RPMI7951 (cell line): ENCODE data around the gene CCDC102A. TPM values are rescaled to one million over a fixed set of nuclear protein-coding genes. Genes with fewer than 3 reads are reported as not detected.
"Not testable (repeated sequence)": the region's sequence is repeated elsewhere in the genome, so short reads cannot be mapped to it uniquely, and the experiment has no call there.

ENCODE experiments used
- DNase-seq: peaks from one replicate; pipeline ENCODE4 v3.0.0-alpha.2; 2012; ENCODE audit warnings: low read depth
- total RNA-seq: library from RNA; depleted of rRNA; stranded (reverse); fragments of >200 nt; shearing (Covaris generic); gene quantifications from 2 replicates; pipeline ENCODE4 v1.2.3, GENCODE V29; 2014

CCDC102A gene
- total RNA-seq, 1 experiment from 2014 or later, result 13.3 TPM

GRCh38 chr16:57502048-57502775 lies 34.2 kb downstream of the CCDC102A start:
- no peak for DNase-seq

GRCh38 chr16:57501492-57501891 lies 34.9 kb downstream of the CCDC102A start:
- DNase-seq, result no peak

- DNase-seq, result no peak
Measured at GRCh38 chr16:57500578-57501111, 35.7 kb downstream of the CCDC102A start.

- not testable (repeated sequence) for DNase-seq
Measured at GRCh38 chr16:57499941-57500340, 36.4 kb downstream of the CCDC102A start.

GRCh38 chr16:57498031-57498430 lies 38.3 kb downstream of the CCDC102A start:
- no peak for DNase-seq

- no peak for DNase-seq
Measured at GRCh38 chr16:57497121-57497520, 39.2 kb downstream of the CCDC102A start.

GRCh38 chr16:57493767-57494166 lies 42.6 kb downstream of the CCDC102A start:
- no peak for DNase-seq

GRCh38 chr16:57489229-57489628 lies 47.1 kb downstream of the CCDC102A start:
- no peak for DNase-seq

- no peak for DNase-seq
Measured at GRCh38 chr16:57486858-57487834, 49.2 kb downstream of the CCDC102A start.

GRCh38 chr16:57485916-57486857 lies 50.2 kb downstream of the CCDC102A start, which contains the start of gene DOK4:
Gene DOK4 (minus strand): TSS chr16:57486493. CDS start chr16:57479507, 6,986 bp downstream.
- peak; percentile 75 for DNase-seq

GRCh38 chr16:57485091-57485915 lies 51.1 kb downstream of the CCDC102A start:
- DNase-seq, result no peak

- DNase-seq, result no peak
Measured at GRCh38 chr16:57484515-57485005, 51.8 kb downstream of the CCDC102A start.

- DNase-seq, result no peak
Measured at GRCh38 chr16:57483725-57484514, 52.5 kb downstream of the CCDC102A start.

- DNase-seq, result no peak
Measured at GRCh38 chr16:57482845-57483545, 53.4 kb downstream of the CCDC102A start.

- no peak for DNase-seq
Measured at GRCh38 chr16:57481421-57481820, 55.0 kb downstream of the CCDC102A start.

GRCh38 chr16:57480754-57481230 lies 55.6 kb downstream of the CCDC102A start:
- DNase-seq, result no peak

GRCh38 chr16:57479976-57480753 lies 56.2 kb downstream of the CCDC102A start:
- DNase-seq, result peak; percentile 70
